Neutrophil (primary cell): ENCODE measurements around the gene LGALS1.

Source experiments
- H3K27ac ChIP-seq: fragments of 200-600 bp; sonication (generic); 2 replicates; pipeline ENCODE4 v1.5.1; 2016; ENCODE audit warnings: mild to moderate bottlenecking, moderate library complexity
- H3K27me3 ChIP-seq: fragments of 200-600 bp; sonication (generic); 2 replicates; pipeline ENCODE4 v1.6.0; 2016; ENCODE audit warnings: mild to moderate bottlenecking
- H3K36me3 ChIP-seq: fragments of 200-600 bp; sonication (generic); 2 replicates; pipeline ENCODE4 v1.5.1; 2017
- H3K4me1 ChIP-seq, 2 experiments: fragments of 200-600 bp in 1 of 2; sonication (generic) in 1 of 2; 1 replicate in 1 of 2; 2 replicates in 1 of 2; pipeline versions ENCODE4 v1.5.1 to v1.6.1; 2013 to 2016; ENCODE audit warnings: low read depth in 1 of 2, low read length in 1 of 2, mild to moderate bottlenecking in 1 of 2, moderate library complexity in 1 of 2; ENCODE audit not compliant: control insufficient read depth in 1 of 2, insufficient read depth in 1 of 2
- H3K4me3 ChIP-seq, 2 experiments: fragments of 200-600 bp in 1 of 2; sonication (generic) in 1 of 2; 1 replicate in 1 of 2; 2 replicates in 1 of 2; pipeline ENCODE4 v1.5.1; 2013 to 2016; ENCODE audit warnings: low read depth in 1 of 2, low read length in 1 of 2, mild to moderate bottlenecking in 1 of 2, moderate library complexity in 1 of 2
- H3K9me3 ChIP-seq: fragments of 200-600 bp; sonication (generic); 2 replicates; pipeline ENCODE4 v1.5.1; 2016
- TF ChIP-seq, protein P1 (sequence below): fragments of 200-600 bp; sonication (generic); IDR thresholded peaks from 2 replicates; pipeline ENCODE4 v1.5.1; 2016; ENCODE audit warnings: antibody characterized with exemption

Gene LGALS1

DNA sequence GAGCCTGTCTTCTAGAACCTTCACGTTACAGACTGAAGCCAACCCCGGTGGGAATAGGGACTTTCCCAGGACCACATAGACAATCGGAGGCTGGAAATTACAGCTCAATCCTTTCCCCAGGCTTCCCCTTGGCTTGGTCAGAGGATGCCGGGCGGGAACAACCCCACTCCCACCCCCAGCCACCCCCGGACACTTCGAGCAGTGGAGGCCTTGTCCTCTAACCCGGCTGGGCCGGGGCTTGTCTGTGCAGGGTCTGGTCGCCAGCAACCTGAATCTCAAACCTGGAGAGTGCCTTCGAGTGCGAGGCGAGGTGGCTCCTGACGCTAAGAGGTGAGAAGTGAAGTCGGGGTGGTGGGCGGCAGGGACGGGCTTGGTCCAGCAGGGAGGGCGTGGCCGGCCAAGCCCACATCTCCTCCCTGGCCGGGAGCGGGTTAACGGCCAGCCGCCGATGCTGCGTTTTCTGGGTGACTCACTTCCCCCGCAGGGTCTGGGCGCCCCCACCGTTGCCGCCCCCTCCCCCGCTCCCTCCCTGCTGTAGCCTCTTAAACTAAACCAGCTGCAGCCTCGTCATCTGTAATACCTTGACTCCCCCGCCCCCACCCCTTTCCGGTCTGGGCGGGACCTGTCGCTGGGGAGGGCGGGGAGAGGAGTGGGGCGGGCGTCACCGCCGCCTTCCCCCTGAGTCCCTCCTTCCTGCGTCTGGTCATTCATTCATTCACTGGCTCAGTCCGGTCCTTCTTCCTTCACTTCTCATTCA lies 1.5 kb downstream of the LGALS1 start:
- peaks cover 44 to 70% of the 10 kb centered on the region in 2 experiments for H3K4me1 ChIP-seq
- H3K27ac ChIP-seq: peak overlapping the region; percentile 93
- peak overlapping the region; percentile 62 to 84 for H3K4me3 ChIP-seq
- H3K27me3 ChIP-seq: peaks cover 17% of the 10 kb centered on the region
- H3K36me3 ChIP-seq: peaks cover 5% of the 10 kb centered on the region
- TF ChIP-seq, protein P1, sequence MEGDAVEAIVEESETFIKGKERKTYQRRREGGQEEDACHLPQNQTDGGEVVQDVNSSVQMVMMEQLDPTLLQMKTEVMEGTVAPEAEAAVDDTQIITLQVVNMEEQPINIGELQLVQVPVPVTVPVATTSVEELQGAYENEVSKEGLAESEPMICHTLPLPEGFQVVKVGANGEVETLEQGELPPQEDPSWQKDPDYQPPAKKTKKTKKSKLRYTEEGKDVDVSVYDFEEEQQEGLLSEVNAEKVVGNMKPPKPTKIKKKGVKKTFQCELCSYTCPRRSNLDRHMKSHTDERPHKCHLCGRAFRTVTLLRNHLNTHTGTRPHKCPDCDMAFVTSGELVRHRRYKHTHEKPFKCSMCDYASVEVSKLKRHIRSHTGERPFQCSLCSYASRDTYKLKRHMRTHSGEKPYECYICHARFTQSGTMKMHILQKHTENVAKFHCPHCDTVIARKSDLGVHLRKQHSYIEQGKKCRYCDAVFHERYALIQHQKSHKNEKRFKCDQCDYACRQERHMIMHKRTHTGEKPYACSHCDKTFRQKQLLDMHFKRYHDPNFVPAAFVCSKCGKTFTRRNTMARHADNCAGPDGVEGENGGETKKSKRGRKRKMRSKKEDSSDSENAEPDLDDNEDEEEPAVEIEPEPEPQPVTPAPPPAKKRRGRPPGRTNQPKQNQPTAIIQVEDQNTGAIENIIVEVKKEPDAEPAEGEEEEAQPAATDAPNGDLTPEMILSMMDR: peak; percentile 36
- H3K9me3 ChIP-seq: no peaks in the 10 kb centered on the region

DNA sequence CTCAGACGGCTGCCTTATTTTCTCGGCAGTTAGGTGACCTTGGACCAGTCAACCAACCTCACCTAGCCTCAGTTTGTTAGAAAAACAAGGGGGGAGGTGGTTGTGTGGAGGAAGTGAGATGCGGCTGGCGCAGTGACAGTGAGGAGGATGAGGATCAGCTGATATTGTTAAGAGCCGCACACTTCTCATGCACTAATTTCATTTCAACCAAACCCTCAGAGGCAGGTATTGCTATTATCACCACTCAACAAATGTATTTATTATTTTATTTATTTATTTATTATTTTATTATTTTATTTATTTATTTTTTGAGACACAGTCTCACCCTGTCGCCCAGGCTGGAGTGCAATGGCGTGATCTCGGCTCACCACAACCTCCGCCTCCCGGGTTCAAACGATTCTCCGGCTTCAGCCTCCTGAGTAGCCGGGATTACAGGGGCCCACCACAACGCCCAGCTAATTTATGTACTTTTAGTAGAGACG lies 2.1 kb downstream of the LGALS1 start:
- Histone ChIP-seq H3K36me3 (peaks cover 5% of the 10 kb centered on the region), H3K27ac (peak overlapping the region; percentile 93), H3K9me3 (no peaks in the 10 kb centered on the region), H3K4me1 (peaks cover 46 to 67% of the 10 kb centered on the region in 2 experiments), H3K27me3 (peaks cover 12% of the 10 kb centered on the region), H3K4me3 (peak overlapping the region; percentile 62 to 84)
- TF ChIP-seq, protein P1: no peak

DNA sequence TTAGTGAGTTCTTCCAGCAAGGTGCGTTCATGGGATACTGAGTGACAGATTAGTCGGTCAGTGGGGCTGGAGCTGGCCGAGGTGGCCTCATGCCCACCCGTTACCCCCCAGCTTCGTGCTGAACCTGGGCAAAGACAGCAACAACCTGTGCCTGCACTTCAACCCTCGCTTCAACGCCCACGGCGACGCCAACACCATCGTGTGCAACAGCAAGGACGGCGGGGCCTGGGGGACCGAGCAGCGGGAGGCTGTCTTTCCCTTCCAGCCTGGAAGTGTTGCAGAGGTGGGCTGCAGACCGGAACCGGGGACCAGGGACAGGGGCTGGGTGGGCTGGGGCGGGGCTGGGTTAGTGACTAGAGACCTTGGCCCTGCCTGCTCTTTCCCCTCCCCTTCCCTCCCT lies 2.9 kb downstream of the LGALS1 start:
- Histone ChIP-seq H3K4me1 (peaks cover 40 to 58% of the 10 kb centered on the region in 2 experiments), H3K9me3 (no peaks in the 10 kb centered on the region), H3K4me3 (no peak overlapping the region), H3K27me3 (peaks cover 3% of the 10 kb centered on the region), H3K27ac (peak overlapping the region; percentile 93), H3K36me3 (peaks cover 5% of the 10 kb centered on the region)
- TF ChIP-seq, protein P1: no peak

DNA sequence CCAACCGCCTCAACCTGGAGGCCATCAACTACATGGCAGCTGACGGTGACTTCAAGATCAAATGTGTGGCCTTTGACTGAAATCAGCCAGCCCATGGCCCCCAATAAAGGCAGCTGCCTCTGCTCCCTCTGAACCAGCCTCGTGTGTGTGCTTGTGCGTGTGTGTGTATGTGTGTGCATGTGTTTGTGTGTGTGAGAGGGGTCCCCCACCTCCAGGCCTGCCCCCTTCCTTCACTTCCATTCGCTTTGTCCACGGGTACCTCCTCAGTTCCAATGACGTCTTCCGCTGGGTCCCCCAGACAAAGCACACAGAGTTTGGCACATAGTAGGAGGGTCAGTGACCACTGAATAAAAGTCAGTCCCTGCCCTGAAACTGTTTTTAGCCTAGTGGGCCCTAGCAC lies 4.2 kb downstream of the LGALS1 start:
- no peak overlapping the region for H3K27ac ChIP-seq
- no peaks in the 10 kb centered on the region for H3K27me3 ChIP-seq
- no peaks in the 10 kb centered on the region for H3K9me3 ChIP-seq
- peaks cover 5% of the 10 kb centered on the region for H3K36me3 ChIP-seq
- no peak overlapping the region for H3K4me3 ChIP-seq
- H3K4me1 ChIP-seq: peaks cover 32 to 48% of the 10 kb centered on the region in 2 experiments
- TF ChIP-seq, protein P1: no peak

DNA sequence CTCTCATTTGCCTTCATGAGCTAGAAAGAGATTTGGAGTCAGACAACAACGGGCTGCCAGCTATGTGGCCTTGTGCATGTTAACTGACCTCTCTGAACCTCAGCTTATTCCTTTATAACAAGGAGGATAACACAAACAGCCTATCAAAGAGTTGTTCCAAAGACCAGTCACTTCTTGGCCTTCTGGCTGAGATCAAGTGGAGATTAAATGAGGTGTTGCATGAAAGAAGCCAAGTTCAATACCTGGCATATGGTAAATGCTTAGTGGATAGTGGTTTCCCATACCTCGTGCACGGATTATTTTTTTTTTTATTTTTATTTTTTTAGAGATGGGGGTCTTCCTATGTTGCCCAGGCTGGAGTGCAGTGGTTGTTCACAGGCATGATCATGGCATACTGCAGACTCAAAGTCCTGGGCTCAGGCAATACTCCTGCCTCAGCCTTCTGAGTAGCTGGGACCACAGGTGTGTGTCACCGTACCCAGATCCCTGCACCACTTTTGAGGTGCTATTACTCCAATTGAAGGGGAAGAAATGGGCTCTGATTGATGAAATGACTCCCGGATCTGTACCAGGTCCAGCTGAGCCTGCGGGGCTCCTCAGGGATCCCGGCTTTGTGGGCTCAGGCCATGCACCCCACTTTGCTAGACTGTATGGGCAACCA lies 4.9 kb downstream of the LGALS1 start:
- peaks cover 5% of the 10 kb centered on the region for H3K36me3 ChIP-seq
- peaks cover 26 to 41% of the 10 kb centered on the region in 2 experiments for H3K4me1 ChIP-seq
- H3K4me3 ChIP-seq: no peak overlapping the region
- H3K27me3 ChIP-seq: no peaks in the 10 kb centered on the region
- H3K9me3 ChIP-seq: no peaks in the 10 kb centered on the region
- TF ChIP-seq, protein P1: no peak
- no peak overlapping the region for H3K27ac ChIP-seq
